ENCODE data around the gene SNX21.

- TF ChIP-seq CTCF (IDR thresholded peaks at IDR 0.05; ENCODE audit: insufficient read depth, low read length) (no peak), POLR2AphosphoS5 (IDR thresholded peaks at IDR 0.05; ENCODE audit: low read depth) (peak; percentile 52), REST (IDR thresholded peaks at IDR 0.05; ENCODE audit: insufficient replicate concordance, low read depth) (no peak), GABPA (IDR thresholded peaks at IDR 0.05; ENCODE audit: low read depth) (no peak), SPI1 (IDR thresholded peaks at IDR 0.05; ENCODE audit: borderline replicate concordance, low read depth) (no peak)
Measured at GRCh38 chr20:45890985-45891983, 57.7 kb downstream of the SNX21 start, which contains the start of the genes CTSA and NEURL2.

All from HL-60 (cell line).